Common myeloid progenitor, CD34-positive (primary cell): ENCODE results near the gene STPG4.

Source experiments
- CTCF ChIA-PET: fragments of 350-600 bp; sonication (Branson Sonifier 250); formaldehyde crosslinking; loops from one replicate; lab custom pipeline; 2021; ENCODE audit warnings: antibody characterized with exemption; lab: Charles Lee
- POLR2A ChIA-PET: fragments of 350-600 bp; sonication (Branson Sonifier 250); formaldehyde crosslinking; loops from one replicate; lab custom pipeline; 2021; ENCODE audit warnings: antibody characterized with exemption; lab: Charles Lee
- DNase-seq, 3 donors: peaks; one replicate each; pipeline versions ENCODE4 v3.0.0 to v3.0.0-alpha.2; 2013
- H3K27ac ChIP-seq, 2 experiments: 1 replicate in 1 of 2; 2 replicates in 1 of 2; pipeline ENCODE4 v1.7.0; 2013; ENCODE audit warnings: inconsistent platforms in 2 of 2, low read length in 2 of 2, mild to moderate bottlenecking in 2 of 2, low read depth in 1 of 2, moderate library complexity in 1 of 2; ENCODE audit not compliant: severe bottlenecking in 2 of 2, insufficient read depth in 1 of 2, poor library complexity in 1 of 2
- H3K27me3 ChIP-seq, 5 experiments: replicated peaks in 2 of 5; 1 replicate in 3 of 5; 2 replicates in 2 of 5; pipeline versions ENCODE4 v1.6.1 to v1.7.0; 2013; ENCODE audit warnings: low read length in 4 of 5, mild to moderate bottlenecking in 2 of 5, moderate library complexity in 2 of 5, inconsistent platforms in 1 of 5; ENCODE audit not compliant: insufficient read depth in 5 of 5, control insufficient read depth in 4 of 5
- H3K36me3 ChIP-seq, 4 experiments: 1 replicate in 2 of 4; 2 replicates in 2 of 4; pipeline versions ENCODE4 v1.6.1 to v1.7.0; 2013; ENCODE audit warnings: low read length in 3 of 4, control low read depth in 1 of 4, mild to moderate bottlenecking in 1 of 4; ENCODE audit not compliant: control insufficient read depth in 4 of 4, insufficient read depth in 4 of 4
- H3K4me1 ChIP-seq, 4 experiments: 1 replicate in 3 of 4; 2 replicates in 1 of 4; pipeline versions ENCODE4 v1.6.1 to v1.7.1; 2013; ENCODE audit warnings: low read length in 3 of 4, mild to moderate bottlenecking in 3 of 4, control low read depth in 1 of 4, inconsistent platforms in 1 of 4, moderate library complexity in 1 of 4; ENCODE audit not compliant: control insufficient read depth in 4 of 4, insufficient read depth in 4 of 4; ENCODE audit errors: control extremely low read depth in 1 of 4
- H3K4me3 ChIP-seq, 7 experiments: 1 replicate in 4 of 7; 2 replicates in 3 of 7; pipeline versions ENCODE4 v1.5.1 to v1.7.0; 2013; ENCODE audit warnings: mild to moderate bottlenecking in 7 of 7, low read length in 6 of 7, moderate library complexity in 6 of 7, inconsistent platforms in 2 of 7, low read depth in 2 of 7, control low read depth in 1 of 7; ENCODE audit not compliant: insufficient read depth in 4 of 7, control insufficient read depth in 1 of 7; ENCODE audit errors: extremely low read depth in 1 of 7
- H3K9me3 ChIP-seq, 5 experiments: 1 replicate in 4 of 5; 2 replicates in 1 of 5; pipeline versions ENCODE4 v1.6.1 to v1.7.1; 2013; ENCODE audit warnings: low read length in 4 of 5, mild to moderate bottlenecking in 2 of 5, inconsistent platforms in 1 of 5, low read depth in 1 of 5, moderate library complexity in 1 of 5; ENCODE audit not compliant: control insufficient read depth in 4 of 5, insufficient read depth in 2 of 5; ENCODE audit errors: control extremely low read depth in 1 of 5
- WGBS: methylation state at CpG from one replicate; pipeline ENCODE4 v1.1.5; 2013; ENCODE audit not compliant: insufficient coverage; 5-methylcytosine and 5-hydroxymethylcytosine counted together

The STPG4 gene

GRCh38 chr2:47158576-47158975, 3.5 kb upstream of the STPG4 start:
- H3K27me3 ChIP-seq, result no peaks in the 10 kb centered on the region
- POLR2A ChIA-PET, result no interaction called here

GRCh38 chr2:47152803-47153202, 2.3 kb downstream of the STPG4 start:
- Histone ChIP-seq H3K36me3 (peaks cover 5 to 12% (median 6%) of the 10 kb centered on the region in 4 experiments), H3K27ac (no peak overlapping the region), H3K9me3 (no peaks in the 10 kb centered on the region), H3K27me3 (no peaks in the 10 kb centered on the region), H3K4me1 (no peaks in the 10 kb centered on the region), H3K4me3 (no peak overlapping the region)
- ChIA-PET CTCF (interaction anchor here (1.1 to 1.5 kb wide), 3 partner anchors 12 to 170 kb away, joined by 3 to 5 read pairs (median 4); no protein-coding TSS in a partner anchor), POLR2A (no interaction called here)
- peak in 2 of 3 donors; percentile 18 to 35 for DNase-seq

More at GRCh38 chr2:47158576-47158975, 3.5 kb upstream of the STPG4 start:
- H3K9me3 ChIP-seq, result no peaks in the 10 kb centered on the region
- WGBS, result 100% methylated on average over 1 of the region's 2 CpGs
- no peak overlapping the region for H3K27ac ChIP-seq
- no peak for DNase-seq
- H3K4me1 ChIP-seq, result no peaks in the 10 kb centered on the region
- H3K4me3 ChIP-seq, result no peak overlapping the region
- CTCF ChIA-PET, result interaction anchor here (1.0 to 1.6 kb wide), 2 partner anchors 13 to 115 kb away, joined by 3 to 6 read pairs; no protein-coding TSS in a partner anchor
- H3K36me3 ChIP-seq, result peaks cover 14 to 52% (median 40%) of the 10 kb centered on the region in 4 experiments

- no peak overlapping the region for H3K27ac ChIP-seq
- 96% methylated on average over 2 of the region's 3 CpGs for WGBS
- DNase-seq, result no peak
- no peaks in the 10 kb centered on the region for H3K4me1 ChIP-seq
- ChIA-PET POLR2A (no interaction called here), CTCF (interaction anchor here (0.6 kb wide), 1 partner anchor 129 kb away, joined by 3 read pairs; no protein-coding TSS in a partner anchor)
- peaks cover 5 to 15% (median 9%) of the 10 kb centered on the region in 4 experiments for H3K36me3 ChIP-seq
- no peaks in the 10 kb centered on the region for H3K27me3 ChIP-seq
- H3K4me3 ChIP-seq, result no peak overlapping the region
- H3K9me3 ChIP-seq, result no peaks in the 10 kb centered on the region
These were observed 4.9 kb downstream of the STPG4 start for GRCh38 chr2:47150175-47150574.

GRCh38 chr2:47147021-47147420, 8.1 kb downstream of the STPG4 start:
- Histone ChIP-seq H3K4me3 (no peak overlapping the region), H3K9me3 (no peaks in the 10 kb centered on the region), H3K27ac (no peak overlapping the region), H3K4me1 (no peaks in the 10 kb centered on the region), H3K36me3 (peaks cover 5 to 13% (median 11%) of the 10 kb centered on the region in 4 experiments), H3K27me3 (no peaks in the 10 kb centered on the region)
- ChIA-PET POLR2A (no interaction called here), CTCF (no interaction called here)
- no peak for DNase-seq
- 100% methylated on average over 1 of the region's 3 CpGs for WGBS

GRCh38 chr2:47145466-47145865, 9.6 kb downstream of the STPG4 start:
- POLR2A ChIA-PET, result no interaction called here
- DNase-seq, result no peak
- Histone ChIP-seq H3K4me1 (no peaks in the 10 kb centered on the region), H3K27me3 (no peaks in the 10 kb centered on the region), H3K36me3 (peaks cover 5 to 13% (median 11%) of the 10 kb centered on the region in 4 experiments), H3K27ac (no peak overlapping the region), H3K4me3 (no peak overlapping the region), H3K9me3 (no peaks in the 10 kb centered on the region)
- CTCF ChIA-PET, result no interaction called here
- no CpG with 5 or more reads among the region's 1 CpG for WGBS

GRCh38 chr2:47141520-47141919, 13.6 kb downstream of the STPG4 start:
- H3K27me3 ChIP-seq, result no peaks in the 10 kb centered on the region
- CTCF ChIA-PET, result no interaction called here
- H3K36me3 ChIP-seq, result peaks cover 0 to 9% (median 7%) of the 10 kb centered on the region in 4 experiments
- no peak overlapping the region for H3K4me3 ChIP-seq
- H3K27ac ChIP-seq, result no peak overlapping the region
- DNase-seq, result no peak
- WGBS, result 100% methylated on average over 2 of the region's 3 CpGs
- POLR2A ChIA-PET, result no interaction called here
- H3K4me1 ChIP-seq, result no peaks in the 10 kb centered on the region
- peaks cover 0 to 4% (median 0%) of the 10 kb centered on the region in 5 experiments for H3K9me3 ChIP-seq

- H3K9me3 ChIP-seq, result peaks cover 0 to 10% (median 0%) of the 10 kb centered on the region in 5 experiments
- H3K4me1 ChIP-seq, result no peaks in the 10 kb centered on the region
- CTCF ChIA-PET, result interaction anchor here (1.3 kb wide), 1 partner anchor 47 kb away, joined by 4 read pairs; no protein-coding TSS in a partner anchor
- no peak for DNase-seq
- peaks cover 0 to 3% (median 0%) of the 10 kb centered on the region in 4 experiments for H3K36me3 ChIP-seq
- no peak overlapping the region for H3K27ac ChIP-seq
- H3K4me3 ChIP-seq, result no peak overlapping the region
- 75% methylated on average over 1 of the region's 3 CpGs for WGBS
- POLR2A ChIA-PET, result no interaction called here
- H3K27me3 ChIP-seq, result no peaks in the 10 kb centered on the region
These were observed 20.6 kb downstream of the STPG4 start for GRCh38 chr2:47134386-47135090.
